ENCODE data around the gene RAMP3. TPM values are rescaled to one million over a fixed set of nuclear protein-coding genes. Genes with fewer than 3 reads are reported as not detected.

The RAMP3 gene
- total RNA-seq, 3 donors from 2014 or later (not counting 1 experiment from before 2014, with no cell fraction given) = not detected

- Mint-ChIP-seq H3K9me3 (peaks cover 0 to 4% of the 10 kb centered on the region in 2 donors), H3K27ac (no peak overlapping the region), H3K4me3 (no peak overlapping the region), H3K36me3 (no peaks in the 10 kb centered on the region), H3K27me3 (ENCODE audit: low read depth in 2 of 2) (peaks cover 23 to 24% of the 10 kb centered on the region in 2 donors), H3K4me1 (peaks cover 0 to 26% of the 10 kb centered on the region in 2 donors)
- Histone ChIP-seq H3K4me1 (ENCODE audit: control insufficient read depth, insufficient read depth, low read length) (peaks cover 4% of the 10 kb centered on the region), H3K27ac (ENCODE audit: low read length) (no peak overlapping the region), H3K36me3 (ENCODE audit: control insufficient read depth, insufficient read depth, low read length) (no peaks in the 10 kb centered on the region), H3K4me3 (ENCODE audit: low read length) (no peak overlapping the region), H3K9me3 (ENCODE audit: control insufficient read depth, insufficient read depth, low read length) (peaks cover 3% of the 10 kb centered on the region), H3K27me3 (ENCODE audit: control insufficient read depth, insufficient read depth, low read length) (peaks cover 4% of the 10 kb centered on the region)
- intact Hi-C loops (cut with micrococcal nuclease) = no loop called here
- DNase-seq (no peak), ATAC-seq (no peak)
- no peak for TF ChIP-seq CTCF (IDR thresholded peaks at IDR 0.05)
- 87% methylated on average over 4 of the region's 4 CpGs for WGBS (ENCODE audit: insufficient coverage)
These were observed 3.5 kb downstream of the RAMP3 start for GRCh38 chr7:45161138-45161537.

- Mint-ChIP-seq H3K4me1 (peaks cover 0 to 26% of the 10 kb centered on the region in 2 donors), H3K27me3 (ENCODE audit: low read depth in 2 of 2) (peaks cover 22 to 28% of the 10 kb centered on the region in 2 donors), H3K36me3 (no peaks in the 10 kb centered on the region), H3K9me3 (peaks cover 0 to 4% of the 10 kb centered on the region in 2 donors), H3K27ac (no peak overlapping the region), H3K4me3 (no peak overlapping the region)
- 92% methylated on average over 9 of the region's 9 CpGs for WGBS (ENCODE audit: insufficient coverage)
- H3K4me1 ChIP-seq (ENCODE audit: control insufficient read depth, insufficient read depth, low read length) = peaks cover 4% of the 10 kb centered on the region
- no peaks in the 10 kb centered on the region for H3K36me3 ChIP-seq (ENCODE audit: control insufficient read depth, insufficient read depth, low read length)
- no peak overlapping the region for H3K4me3 ChIP-seq (ENCODE audit: low read length)
- H3K27me3 ChIP-seq (ENCODE audit: control insufficient read depth, insufficient read depth, low read length) = peaks cover 4% of the 10 kb centered on the region
- ATAC-seq (no peak), DNase-seq (no peak)
- TF ChIP-seq CTCF (IDR thresholded peaks at IDR 0.05) = no peak
- H3K9me3 ChIP-seq (ENCODE audit: control insufficient read depth, insufficient read depth, low read length) = peaks cover 3% of the 10 kb centered on the region
- no peak overlapping the region for H3K27ac ChIP-seq (ENCODE audit: low read length)
- intact Hi-C loops (cut with micrococcal nuclease) = no loop called here
These were observed 4.3 kb downstream of the RAMP3 start for GRCh38 chr7:45161842-45162241.

GRCh38 chr7:45162311-45162845 is 4.8 kb downstream of the RAMP3 start:
- ATAC-seq = no peak
- 90% methylated on average over 3 of the region's 3 CpGs for WGBS (ENCODE audit: insufficient coverage)

More at GRCh38 chr7:45162311-45162845, 4.8 kb downstream of the RAMP3 start:
- intact Hi-C loops (cut with micrococcal nuclease) = no loop called here
- Mint-ChIP-seq H3K4me1 (peaks cover 0 to 26% of the 10 kb centered on the region in 2 donors), H3K4me3 (no peak overlapping the region), H3K27ac (no peak overlapping the region), H3K9me3 (peaks cover 0 to 4% of the 10 kb centered on the region in 2 donors), H3K36me3 (no peaks in the 10 kb centered on the region), H3K27me3 (ENCODE audit: low read depth in 2 of 2) (peaks cover 17 to 28% of the 10 kb centered on the region in 2 donors)
- Histone ChIP-seq H3K4me1 (ENCODE audit: control insufficient read depth, insufficient read depth, low read length) (peaks cover 4% of the 10 kb centered on the region), H3K27me3 (ENCODE audit: control insufficient read depth, insufficient read depth, low read length) (peaks cover 4% of the 10 kb centered on the region), H3K36me3 (ENCODE audit: control insufficient read depth, insufficient read depth, low read length) (no peaks in the 10 kb centered on the region), H3K27ac (ENCODE audit: low read length) (no peak overlapping the region), H3K9me3 (ENCODE audit: control insufficient read depth, insufficient read depth, low read length) (peaks cover 3% of the 10 kb centered on the region), H3K4me3 (ENCODE audit: low read length) (no peak overlapping the region)
- no peak for TF ChIP-seq CTCF (IDR thresholded peaks at IDR 0.05)
- no peak for DNase-seq

All from natural killer cell (primary cell).